ENCODE measurements around the gene TMED5. TPM values are rescaled to one million over a fixed set of nuclear protein-coding genes. Genes with fewer than 3 reads are reported as not detected.

The TMED5 gene
- total and polyA plus RNA-seq, 4 donors, result 32.3 to 76.1 (median 42.4) TPM

DNA sequence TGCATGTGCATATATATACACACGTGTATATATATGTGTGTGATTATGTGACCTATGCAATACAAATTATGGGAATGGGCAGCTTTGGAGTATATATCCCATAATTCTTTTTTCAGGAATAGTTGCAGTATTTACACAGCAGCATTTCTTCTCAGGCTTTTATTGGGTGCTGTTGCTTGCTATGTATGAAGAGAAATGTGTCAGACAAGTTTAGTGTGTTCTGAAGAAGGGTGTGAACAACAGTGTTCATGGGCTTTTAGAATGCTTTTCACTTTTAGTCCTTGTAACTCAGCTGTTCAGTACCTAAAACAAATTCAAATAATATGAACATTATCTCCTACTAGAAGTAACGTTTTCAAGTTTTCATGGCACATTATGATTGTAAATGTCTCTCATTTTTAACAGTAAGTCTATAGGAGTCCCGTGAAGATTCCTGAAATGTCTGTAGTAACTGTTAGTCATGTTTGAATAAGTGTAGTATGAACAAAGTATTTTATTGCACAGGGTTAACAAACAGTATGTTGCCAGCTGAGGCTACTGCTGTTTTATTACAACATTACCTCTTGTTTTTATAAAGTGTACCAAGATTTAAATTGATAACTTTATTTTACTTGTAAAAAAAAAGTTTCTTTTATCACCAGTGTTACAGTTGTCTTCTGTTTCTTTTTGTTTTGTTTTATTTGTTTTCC lies 42.5 kb downstream of the TMED5 start:
- no peak overlapping the region for H3K4me3 ChIP-seq (ENCODE audit: low read depth, low read length)
- peaks cover 16% of the 10 kb centered on the region for H3K36me3 ChIP-seq (ENCODE audit: control insufficient read depth, insufficient read depth, low read length)
- H3K9me3 ChIP-seq (ENCODE audit: control insufficient read depth, insufficient read depth, low read length), result no peaks in the 10 kb centered on the region
- no peaks in the 10 kb centered on the region for H3K27me3 ChIP-seq (ENCODE audit: control insufficient read depth, insufficient read depth, low read length)
- H3K27ac ChIP-seq (ENCODE audit: low read depth, low read length), result no peak overlapping the region
- H3K4me1 ChIP-seq (ENCODE audit: control insufficient read depth, insufficient read depth, low read length), result no peaks in the 10 kb centered on the region
- DNase-seq (ENCODE audit: low read depth in 4 of 6, low spot score in 6 of 6), result no peak
- no CpG with 5 or more reads among the region's 3 CpGs for WGBS (ENCODE audit: insufficient coverage)

DNA sequence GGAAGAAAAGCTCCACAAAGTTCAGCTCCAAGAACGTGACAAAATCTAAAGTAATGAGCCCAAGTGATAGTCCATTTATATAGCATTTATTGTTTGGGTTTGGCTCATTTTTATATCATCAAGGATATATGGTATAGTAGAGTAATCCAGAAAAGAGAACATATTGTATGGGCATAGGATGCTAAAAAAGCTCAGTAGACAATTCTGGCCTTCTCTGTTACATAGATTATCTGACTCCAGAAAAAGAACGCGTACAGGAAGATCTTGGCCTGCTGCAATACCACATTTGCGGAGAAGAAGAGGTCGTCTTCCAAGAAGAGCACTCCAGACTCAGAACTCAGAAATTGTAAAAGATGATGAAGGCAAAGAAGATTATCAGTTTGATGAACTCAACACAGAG lies 43.8 kb downstream of the TMED5 start:
- WGBS (ENCODE audit: insufficient coverage), result 100% methylated on average over 2 of the region's 5 CpGs
- no peak overlapping the region for H3K27ac ChIP-seq (ENCODE audit: low read depth, low read length)
- H3K36me3 ChIP-seq (ENCODE audit: control insufficient read depth, insufficient read depth, low read length), result peaks cover 16% of the 10 kb centered on the region
- H3K4me3 ChIP-seq (ENCODE audit: low read depth, low read length), result no peak overlapping the region
- H3K9me3 ChIP-seq (ENCODE audit: control insufficient read depth, insufficient read depth, low read length), result no peaks in the 10 kb centered on the region
- H3K4me1 ChIP-seq (ENCODE audit: control insufficient read depth, insufficient read depth, low read length), result no peaks in the 10 kb centered on the region
- no peaks in the 10 kb centered on the region for H3K27me3 ChIP-seq (ENCODE audit: control insufficient read depth, insufficient read depth, low read length)
- no peak for DNase-seq (ENCODE audit: low read depth in 4 of 6, low spot score in 6 of 6)

GRCh38 chr1:93132638-93133037 lies 47.6 kb downstream of the TMED5 start:
- H3K4me3 ChIP-seq (ENCODE audit: low read depth, low read length), result no peak overlapping the region
- no peaks in the 10 kb centered on the region for H3K27me3 ChIP-seq (ENCODE audit: control insufficient read depth, insufficient read depth, low read length)
- H3K27ac ChIP-seq (ENCODE audit: low read depth, low read length), result no peak overlapping the region
- peaks cover 15% of the 10 kb centered on the region for H3K36me3 ChIP-seq (ENCODE audit: control insufficient read depth, insufficient read depth, low read length)
- no peaks in the 10 kb centered on the region for H3K9me3 ChIP-seq (ENCODE audit: control insufficient read depth, insufficient read depth, low read length)
- H3K4me1 ChIP-seq (ENCODE audit: control insufficient read depth, insufficient read depth, low read length), result no peaks in the 10 kb centered on the region
- no peak for DNase-seq (ENCODE audit: low read depth in 4 of 6, low spot score in 6 of 6)

DNA sequence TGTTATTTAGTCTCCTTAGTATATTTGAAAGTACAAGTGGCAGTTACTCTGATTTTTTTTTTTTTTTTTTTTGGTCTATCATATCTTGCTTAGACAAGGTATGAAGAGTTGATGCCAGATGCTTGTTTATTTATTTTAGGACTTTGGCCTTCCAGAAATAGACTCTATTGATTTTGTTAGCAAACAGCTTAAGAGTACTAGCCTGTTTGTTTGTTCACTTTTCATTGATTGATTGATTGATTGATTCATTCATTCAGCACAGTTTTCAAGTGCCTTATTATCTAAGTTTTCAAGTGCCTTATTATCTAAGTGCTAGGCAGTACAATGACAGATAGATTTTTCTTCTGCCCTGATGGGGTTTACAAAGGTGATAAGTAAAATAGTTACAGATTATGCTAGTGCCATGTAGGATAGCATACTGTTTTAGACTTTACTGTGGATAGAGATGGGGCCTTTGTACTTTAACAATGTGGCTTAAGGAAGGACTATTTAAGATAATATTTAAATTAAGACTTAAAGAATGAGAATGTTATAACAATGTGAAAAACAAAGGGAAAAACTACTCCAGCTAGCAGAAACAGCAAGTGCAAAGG lies 50.6 kb downstream of the TMED5 start:
- Histone ChIP-seq H3K27ac (ENCODE audit: low read depth, low read length) (no peak overlapping the region), H3K9me3 (ENCODE audit: control insufficient read depth, insufficient read depth, low read length) (no peaks in the 10 kb centered on the region), H3K36me3 (ENCODE audit: control insufficient read depth, insufficient read depth, low read length) (peaks cover 6% of the 10 kb centered on the region), H3K4me3 (ENCODE audit: low read depth, low read length) (no peak overlapping the region), H3K4me1 (ENCODE audit: control insufficient read depth, insufficient read depth, low read length) (no peaks in the 10 kb centered on the region), H3K27me3 (ENCODE audit: control insufficient read depth, insufficient read depth, low read length) (no peaks in the 10 kb centered on the region)
- DNase-seq (ENCODE audit: low read depth in 4 of 6, low spot score in 6 of 6), result no peak

DNA sequence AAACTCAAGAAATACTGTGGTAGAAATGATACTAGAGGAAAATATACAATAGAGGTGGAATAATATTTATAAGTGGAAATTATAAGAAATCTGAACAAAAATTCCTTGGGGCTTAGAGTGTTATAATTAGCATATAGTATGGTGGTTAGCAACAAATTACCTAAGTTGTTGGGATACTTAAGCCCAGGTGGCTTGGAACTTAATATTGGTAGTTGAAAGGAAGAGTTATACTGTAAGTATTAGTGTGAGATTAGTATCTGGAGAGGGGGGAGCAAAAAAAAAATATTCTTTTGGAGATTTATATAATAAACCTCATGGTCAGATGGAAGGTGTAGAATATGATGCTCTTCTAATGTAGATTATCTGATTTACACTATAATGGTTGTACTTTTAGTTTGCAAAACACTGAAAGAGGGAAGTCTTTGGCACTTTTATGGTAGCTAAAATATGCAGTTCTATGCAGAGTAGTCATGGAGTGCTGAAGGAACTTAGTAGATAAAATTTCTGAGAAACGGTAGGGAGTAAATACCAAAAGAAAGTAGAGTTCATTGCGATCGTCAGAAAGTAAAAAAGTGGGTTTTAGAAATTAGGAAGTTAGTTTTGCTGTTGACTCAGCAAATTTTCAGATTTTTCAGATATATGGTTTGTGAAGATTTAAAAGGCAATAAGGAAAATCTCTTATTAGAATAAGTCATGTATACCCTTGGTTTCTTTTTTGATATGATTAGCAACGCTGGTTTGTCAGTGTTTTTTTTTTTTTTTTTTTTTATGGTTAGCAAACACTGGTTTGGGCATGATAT lies 55.5 kb downstream of the TMED5 start:
- H3K4me1 ChIP-seq (ENCODE audit: control insufficient read depth, insufficient read depth, low read length), result no peaks in the 10 kb centered on the region
- H3K9me3 ChIP-seq (ENCODE audit: control insufficient read depth, insufficient read depth, low read length), result no peaks in the 10 kb centered on the region
- H3K4me3 ChIP-seq (ENCODE audit: low read depth, low read length), result no peak overlapping the region
- DNase-seq (ENCODE audit: low read depth in 4 of 6, low spot score in 6 of 6), result no peak
- H3K27ac ChIP-seq (ENCODE audit: low read depth, low read length), result no peak overlapping the region
- no peaks in the 10 kb centered on the region for H3K27me3 ChIP-seq (ENCODE audit: control insufficient read depth, insufficient read depth, low read length)
- H3K36me3 ChIP-seq (ENCODE audit: control insufficient read depth, insufficient read depth, low read length), result peaks cover 6% of the 10 kb centered on the region
- 70% methylated on average over 3 of the region's 4 CpGs for WGBS (ENCODE audit: insufficient coverage)

DNA sequence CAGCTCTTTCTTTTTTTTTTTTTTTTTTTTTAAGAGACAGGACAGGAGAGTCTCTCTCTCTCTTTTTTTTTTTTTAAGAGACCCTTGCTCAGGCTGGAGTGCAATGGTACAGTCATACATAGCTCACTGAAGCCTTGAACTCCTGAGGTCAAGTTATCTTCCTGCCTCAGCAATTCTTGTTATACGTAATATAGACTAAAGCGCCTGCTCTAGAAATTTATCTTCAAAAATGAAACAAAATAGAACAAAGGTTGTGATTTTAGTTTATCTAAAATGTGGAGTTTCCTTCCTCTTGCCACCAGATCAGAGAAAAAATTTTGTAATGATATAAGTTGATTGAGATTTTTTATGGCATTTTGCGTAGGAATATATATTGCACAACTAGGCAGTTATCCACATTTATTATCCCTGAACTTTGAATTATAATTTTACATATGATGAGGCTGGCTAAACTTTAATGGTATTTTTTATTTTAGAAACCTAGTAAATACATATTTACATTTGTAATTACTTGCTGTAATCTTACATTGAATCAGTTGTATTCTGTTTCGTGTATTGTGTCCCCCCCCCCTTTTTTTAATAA lies 56.9 kb downstream of the TMED5 start:
- no peak for DNase-seq (ENCODE audit: low read depth in 4 of 6, low spot score in 6 of 6)
- no peak overlapping the region for H3K27ac ChIP-seq (ENCODE audit: low read depth, low read length)
- no peaks in the 10 kb centered on the region for H3K27me3 ChIP-seq (ENCODE audit: control insufficient read depth, insufficient read depth, low read length)
- no peaks in the 10 kb centered on the region for H3K4me1 ChIP-seq (ENCODE audit: control insufficient read depth, insufficient read depth, low read length)
- no peaks in the 10 kb centered on the region for H3K9me3 ChIP-seq (ENCODE audit: control insufficient read depth, insufficient read depth, low read length)
- H3K36me3 ChIP-seq (ENCODE audit: control insufficient read depth, insufficient read depth, low read length), result peaks cover 4% of the 10 kb centered on the region
- H3K4me3 ChIP-seq (ENCODE audit: low read depth, low read length), result no peak overlapping the region
- no CpG with 5 or more reads among the region's 4 CpGs for WGBS (ENCODE audit: insufficient coverage)

GRCh38 chr1:93120614-93121013 lies 59.6 kb downstream of the TMED5 start:
- Histone ChIP-seq H3K27ac (ENCODE audit: low read depth, low read length) (no peak overlapping the region), H3K4me1 (ENCODE audit: control insufficient read depth, insufficient read depth, low read length) (no peaks in the 10 kb centered on the region), H3K36me3 (ENCODE audit: control insufficient read depth, insufficient read depth, low read length) (peaks cover 16% of the 10 kb centered on the region), H3K9me3 (ENCODE audit: control insufficient read depth, insufficient read depth, low read length) (no peaks in the 10 kb centered on the region), H3K4me3 (ENCODE audit: low read depth, low read length) (no peak overlapping the region), H3K27me3 (ENCODE audit: control insufficient read depth, insufficient read depth, low read length) (no peaks in the 10 kb centered on the region)
- no peak for DNase-seq (ENCODE audit: low read depth in 4 of 6, low spot score in 6 of 6)

DNA sequence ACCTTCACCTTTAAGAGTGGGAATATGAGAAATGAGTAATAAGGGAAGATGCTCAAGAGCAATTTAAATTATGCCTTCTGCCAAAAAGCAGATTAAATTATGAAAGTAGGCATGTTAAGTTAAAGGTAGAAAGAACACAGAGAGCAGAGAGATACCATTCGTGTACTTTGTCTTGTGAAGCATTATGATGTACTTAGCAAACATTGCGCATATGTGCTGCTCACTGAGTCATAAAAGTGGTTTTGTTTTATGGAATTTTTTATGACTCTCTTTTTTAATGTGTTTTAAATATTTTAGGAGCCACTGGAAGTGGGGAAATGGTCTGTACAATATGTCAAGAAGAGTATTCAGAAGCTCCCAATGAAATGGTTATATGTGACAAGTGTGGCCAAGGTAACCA lies 65.8 kb downstream of the TMED5 start:
- Histone ChIP-seq H3K27ac (ENCODE audit: low read depth, low read length) (no peak overlapping the region), H3K27me3 (ENCODE audit: control insufficient read depth, insufficient read depth, low read length) (no peaks in the 10 kb centered on the region), H3K36me3 (ENCODE audit: control insufficient read depth, insufficient read depth, low read length) (peaks cover 12% of the 10 kb centered on the region), H3K4me3 (ENCODE audit: low read depth, low read length) (no peak overlapping the region), H3K9me3 (ENCODE audit: control insufficient read depth, insufficient read depth, low read length) (no peaks in the 10 kb centered on the region), H3K4me1 (ENCODE audit: control insufficient read depth, insufficient read depth, low read length) (no peaks in the 10 kb centered on the region)
- WGBS (ENCODE audit: insufficient coverage), result 100% methylated on average over 1 of the region's 2 CpGs
- DNase-seq (ENCODE audit: low read depth in 4 of 6, low spot score in 6 of 6), result no peak

- H3K4me1 ChIP-seq (ENCODE audit: control insufficient read depth, insufficient read depth, low read length), result no peaks in the 10 kb centered on the region
- DNase-seq (ENCODE audit: low read depth in 4 of 6, low spot score in 6 of 6), result no peak
- no peak overlapping the region for H3K4me3 ChIP-seq (ENCODE audit: low read depth, low read length)
- no peaks in the 10 kb centered on the region for H3K27me3 ChIP-seq (ENCODE audit: control insufficient read depth, insufficient read depth, low read length)
- 100% methylated on average over 2 of the region's 3 CpGs for WGBS (ENCODE audit: insufficient coverage)
- peaks cover 2% of the 10 kb centered on the region for H3K9me3 ChIP-seq (ENCODE audit: control insufficient read depth, insufficient read depth, low read length)
- H3K36me3 ChIP-seq (ENCODE audit: control insufficient read depth, insufficient read depth, low read length), result peaks cover 12% of the 10 kb centered on the region
- no peak overlapping the region for H3K27ac ChIP-seq (ENCODE audit: low read depth, low read length)
These were observed 67.1 kb downstream of the TMED5 start for GRCh38 chr1:93113127-93113526.

All from spinal cord (tissue), 10 donors.